ENCODE results near the gene KLHL20. TPM values are rescaled to one million over a fixed set of nuclear protein-coding genes. Genes with fewer than 3 reads are reported as not detected.
"Not testable (repeated sequence)": the region's sequence is repeated elsewhere in the genome, so short reads cannot be mapped to it uniquely, and the experiment has no call there.

Gene KLHL20
- total and polyA plus RNA-seq, 7 experiments from 2014 or later = 25.5 to 40.9 (median 28.4) TPM

GRCh38 chr1:173736104-173736503, 21.3 kb downstream of the KLHL20 start:
- H3K27me3 Mint-ChIP-seq; POLR2A ChIA-PET; H3K4me3 ChIP-seq (ENCODE audit: low read length); H3K27ac ChIP-seq (ENCODE audit: low read depth, low read length); DNase-seq; H3K27ac Mint-ChIP-seq; H3K9me3 ChIP-seq (ENCODE audit: control insufficient read depth in 2 of 3, low read length in 3 of 3); CTCF ChIA-PET; intact Hi-C loops (cut with micrococcal nuclease); ATAC-seq; H3K27me3 ChIP-seq (ENCODE audit: control insufficient read depth in 2 of 2, insufficient read depth in 2 of 2, low read length in 2 of 2); H3K4me1 ChIP-seq (ENCODE audit: control insufficient read depth in 2 of 2, insufficient read depth in 2 of 2, low read length in 2 of 2): not testable (repeated sequence)
- Mint-ChIP-seq H3K36me3 (peaks cover 33 to 76% (median 68%) of the 10 kb centered on the region in 5 donors), H3K9me3 (peaks cover 0 to 52% (median 17%) of the 10 kb centered on the region in 11 donors), H3K4me3 (peak overlapping the region in 3 of 10 donors; percentile 25 to 46 (median 43)), H3K4me1 (peaks cover 12 to 61% (median 54%) of the 10 kb centered on the region in 7 donors)
- H3K36me3 ChIP-seq (ENCODE audit: control insufficient read depth in 2 of 3, insufficient read depth in 3 of 3, low read length in 3 of 3) = peaks cover 0 to 31% (median 0%) of the 10 kb centered on the region in 3 experiments

- ChIA-PET POLR2A (no interaction called here), CTCF (no interaction called here)
- H3K9me3 ChIP-seq (ENCODE audit: control insufficient read depth in 2 of 3, low read length in 3 of 3) = no peaks in the 10 kb centered on the region
- Mint-ChIP-seq H3K9me3 (peaks cover 0 to 38% (median 6%) of the 10 kb centered on the region in 11 donors), H3K36me3 (peaks cover 27 to 74% (median 63%) of the 10 kb centered on the region in 5 donors), H3K4me1 (peaks cover 13 to 79% (median 74%) of the 10 kb centered on the region in 7 donors), H3K4me3 (no peak overlapping the region), H3K27me3 (no peaks in the 10 kb centered on the region), H3K27ac (no peak overlapping the region)
- peaks cover 0 to 15% (median 0%) of the 10 kb centered on the region in 3 experiments for H3K36me3 ChIP-seq (ENCODE audit: control insufficient read depth in 2 of 3, insufficient read depth in 3 of 3, low read length in 3 of 3)
- DNase-seq (no peak), ATAC-seq (no peak)
- H3K4me3 ChIP-seq (ENCODE audit: low read length) = no peak overlapping the region
- no peaks in the 10 kb centered on the region for H3K4me1 ChIP-seq (ENCODE audit: control insufficient read depth in 2 of 2, insufficient read depth in 2 of 2, low read length in 2 of 2)
- no peak overlapping the region for H3K27ac ChIP-seq (ENCODE audit: low read depth, low read length)
- intact Hi-C loops (cut with micrococcal nuclease) = no loop called here
- no peaks in the 10 kb centered on the region for H3K27me3 ChIP-seq (ENCODE audit: control insufficient read depth in 2 of 2, insufficient read depth in 2 of 2, low read length in 2 of 2)
Measured at GRCh38 chr1:173742203-173742886, 27.6 kb downstream of the KLHL20 start.

DNA sequence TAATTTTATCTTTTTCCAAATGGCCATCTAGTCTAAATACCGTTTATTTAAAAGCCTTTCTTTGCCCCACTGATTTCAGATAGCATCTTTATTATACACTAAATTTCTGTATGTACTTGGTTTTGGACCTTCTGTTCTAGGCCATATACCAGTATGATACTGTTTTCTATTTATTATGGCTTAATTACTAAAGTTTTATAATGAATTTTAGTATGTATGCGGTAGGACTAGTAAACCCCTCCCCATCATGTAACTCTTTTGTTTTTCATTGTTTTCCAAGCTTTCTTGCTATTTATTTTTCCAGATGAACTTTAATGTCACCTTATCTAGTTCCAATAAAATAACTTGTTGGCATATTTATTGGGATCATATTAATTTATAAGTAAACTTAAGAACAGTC, 29.9 kb downstream of the KLHL20 start:
- H3K4me3 Mint-ChIP-seq = no peak overlapping the region
- H3K4me3 ChIP-seq (ENCODE audit: low read length) = no peak overlapping the region
- H3K27ac Mint-ChIP-seq = no peak overlapping the region
- intact Hi-C loops (cut with micrococcal nuclease) = no loop called here
- H3K27ac ChIP-seq (ENCODE audit: low read depth, low read length) = no peak overlapping the region
- no peaks in the 10 kb centered on the region for H3K9me3 ChIP-seq (ENCODE audit: control insufficient read depth in 2 of 3, low read length in 3 of 3)
- H3K27me3 ChIP-seq (ENCODE audit: control insufficient read depth in 2 of 2, insufficient read depth in 2 of 2, low read length in 2 of 2) = no peaks in the 10 kb centered on the region
- DNase-seq (no peak), ATAC-seq (no peak)
- H3K4me1 Mint-ChIP-seq = peaks cover 2 to 63% (median 57%) of the 10 kb centered on the region in 7 donors
- POLR2A ChIA-PET = interaction anchor here (0.6 kb wide), 1 partner anchor 1044 kb away, joined by 3 read pairs; no protein-coding TSS in a partner anchor
- peaks cover 12 to 65% (median 46%) of the 10 kb centered on the region in 5 donors for H3K36me3 Mint-ChIP-seq
- H3K27me3 Mint-ChIP-seq = no peaks in the 10 kb centered on the region
- CTCF ChIA-PET = no interaction called here
- H3K9me3 Mint-ChIP-seq = peaks cover 0 to 18% (median 0%) of the 10 kb centered on the region in 11 donors
- no peaks in the 10 kb centered on the region for H3K4me1 ChIP-seq (ENCODE audit: control insufficient read depth in 2 of 2, insufficient read depth in 2 of 2, low read length in 2 of 2)
- H3K36me3 ChIP-seq (ENCODE audit: control insufficient read depth in 2 of 3, insufficient read depth in 3 of 3, low read length in 3 of 3) = peaks cover 0 to 11% (median 0%) of the 10 kb centered on the region in 3 experiments

DNA sequence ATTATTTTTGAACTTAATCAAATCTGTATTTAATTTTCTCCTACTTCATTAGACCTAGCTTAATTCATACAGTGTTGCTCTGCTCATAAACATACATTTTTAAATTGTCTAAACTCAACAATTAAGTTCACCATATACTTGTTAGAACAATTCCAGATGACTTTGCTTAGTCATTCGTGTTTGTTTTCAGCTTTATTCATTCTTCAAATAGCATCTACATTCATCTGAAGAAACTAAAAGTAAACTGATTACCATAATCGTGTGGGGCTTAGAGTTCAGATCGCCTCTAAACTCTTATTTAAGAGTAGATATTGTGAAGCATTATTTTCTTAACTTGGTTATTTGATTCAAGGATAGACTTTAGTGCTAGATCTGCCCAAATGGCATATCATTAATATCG, 34.4 kb downstream of the KLHL20 start:
- peaks cover 0 to 4% (median 0%) of the 10 kb centered on the region in 11 donors for H3K9me3 Mint-ChIP-seq
- intact Hi-C loops (cut with micrococcal nuclease) = no loop called here
- H3K27ac ChIP-seq (ENCODE audit: low read depth, low read length) = no peak overlapping the region
- H3K9me3 ChIP-seq (ENCODE audit: control insufficient read depth in 2 of 3, low read length in 3 of 3) = no peaks in the 10 kb centered on the region
- H3K27me3 Mint-ChIP-seq = no peaks in the 10 kb centered on the region
- H3K4me1 Mint-ChIP-seq = peaks cover 4 to 31% (median 27%) of the 10 kb centered on the region in 7 donors
- no peaks in the 10 kb centered on the region for H3K4me1 ChIP-seq (ENCODE audit: control insufficient read depth in 2 of 2, insufficient read depth in 2 of 2, low read length in 2 of 2)
- peaks cover 11 to 48% (median 29%) of the 10 kb centered on the region in 5 donors for H3K36me3 Mint-ChIP-seq
- DNase-seq (no peak), ATAC-seq (no peak)
- H3K27ac Mint-ChIP-seq = no peak overlapping the region
- POLR2A ChIA-PET = no interaction called here
- H3K27me3 ChIP-seq (ENCODE audit: control insufficient read depth in 2 of 2, insufficient read depth in 2 of 2, low read length in 2 of 2) = no peaks in the 10 kb centered on the region
- no peak overlapping the region for H3K4me3 ChIP-seq (ENCODE audit: low read length)
- H3K4me3 Mint-ChIP-seq = no peak overlapping the region
- peaks cover 0 to 19% (median 4%) of the 10 kb centered on the region in 3 experiments for H3K36me3 ChIP-seq (ENCODE audit: control insufficient read depth in 2 of 3, insufficient read depth in 3 of 3, low read length in 3 of 3)
- CTCF ChIA-PET = interaction anchor here (0.7 kb wide), 1 partner anchor 26 kb away, joined by 3 read pairs; no protein-coding TSS in a partner anchor

GRCh38 chr1:173753830-173754229, 39.0 kb downstream of the KLHL20 start:
- H3K4me3 Mint-ChIP-seq = no peak overlapping the region
- ATAC-seq = no peak
- no peak overlapping the region for H3K27ac ChIP-seq (ENCODE audit: low read depth, low read length)
- peak overlapping the region in 1 of 9 donors; percentile 21 for H3K27ac Mint-ChIP-seq
- ChIA-PET POLR2A (no interaction called here), CTCF (no interaction called here)
- H3K4me3 ChIP-seq (ENCODE audit: low read length) = no peak overlapping the region
- H3K9me3 ChIP-seq (ENCODE audit: control insufficient read depth in 2 of 3, low read length in 3 of 3) = no peaks in the 10 kb centered on the region
- no peaks in the 10 kb centered on the region for H3K4me1 ChIP-seq (ENCODE audit: control insufficient read depth in 2 of 2, insufficient read depth in 2 of 2, low read length in 2 of 2)
- peaks cover 0 to 8% (median 0%) of the 10 kb centered on the region in 7 donors for H3K4me1 Mint-ChIP-seq
- H3K36me3 Mint-ChIP-seq = peaks cover 18 to 60% (median 41%) of the 10 kb centered on the region in 5 donors
- no peak for DNase-seq
- no peaks in the 10 kb centered on the region for H3K9me3 Mint-ChIP-seq
- no peaks in the 10 kb centered on the region for H3K27me3 Mint-ChIP-seq
- intact Hi-C loops (cut with micrococcal nuclease) = loop anchor here in 1 of 2 donors (2.0 kb wide), 1 partner anchor 17 kb away; no protein-coding TSS in a partner anchor
- no peaks in the 10 kb centered on the region for H3K27me3 ChIP-seq (ENCODE audit: control insufficient read depth in 2 of 2, insufficient read depth in 2 of 2, low read length in 2 of 2)
- H3K36me3 ChIP-seq (ENCODE audit: control insufficient read depth in 2 of 3, insufficient read depth in 3 of 3, low read length in 3 of 3) = peaks cover 11 to 59% (median 22%) of the 10 kb centered on the region in 3 experiments

- intact Hi-C loops (cut with micrococcal nuclease) = no loop called here
Measured at GRCh38 chr1:173757666-173758065, 42.9 kb downstream of the KLHL20 start.

More at GRCh38 chr1:173757666-173758065, 42.9 kb downstream of the KLHL20 start:
- Histone ChIP-seq H3K9me3 (ENCODE audit: control insufficient read depth in 2 of 3, low read length in 3 of 3) (no peaks in the 10 kb centered on the region), H3K27me3 (ENCODE audit: control insufficient read depth in 2 of 2, insufficient read depth in 2 of 2, low read length in 2 of 2) (no peaks in the 10 kb centered on the region), H3K36me3 (ENCODE audit: control insufficient read depth in 2 of 3, insufficient read depth in 3 of 3, low read length in 3 of 3) (peaks cover 11 to 55% (median 22%) of the 10 kb centered on the region in 3 experiments), H3K4me1 (ENCODE audit: control insufficient read depth in 2 of 2, insufficient read depth in 2 of 2, low read length in 2 of 2) (no peaks in the 10 kb centered on the region), H3K4me3 (ENCODE audit: low read length) (no peak overlapping the region), H3K27ac (ENCODE audit: low read depth, low read length) (no peak overlapping the region)
- ATAC-seq (no peak), DNase-seq (no peak)
- Mint-ChIP-seq H3K36me3 (peaks cover 29 to 76% (median 63%) of the 10 kb centered on the region in 5 donors), H3K9me3 (peaks cover 0 to 23% (median 5%) of the 10 kb centered on the region in 11 donors), H3K27ac (no peak overlapping the region), H3K4me3 (no peak overlapping the region), H3K4me1 (peaks cover 0 to 23% (median 4%) of the 10 kb centered on the region in 7 donors), H3K27me3 (no peaks in the 10 kb centered on the region)
- ChIA-PET POLR2A (no interaction called here), CTCF (no interaction called here)
